GM12891 (cell line): ENCODE results near the gene CTDP1.

Source experiments
- DNase-seq: peaks from one replicate; pipeline ENCODE4 v3.0.0; 2011; ENCODE audit warnings: low spot score; ENCODE audit not compliant: insufficient read length
- FAIRE-seq: peaks from 2 replicates; lab custom pipeline; 2011; peaks lifted over from hg19 to GRCh38; lab: Jason Lieb, UNC
- PAX5 ChIP-seq: IDR thresholded peaks from 2 replicates; pipeline ENCODE4 v1.6.1; 2011; ENCODE audit warnings: low read length, moderate library complexity, mild to moderate bottlenecking; ENCODE audit not compliant: insufficient read depth, severe bottlenecking
- POLR2A ChIP-seq: IDR thresholded peaks from 2 replicates; pipeline ENCODE4 v1.6.1; 2011; ENCODE audit warnings: low read depth, low read length, control low read depth
- POLR2AphosphoS5 ChIP-seq: IDR thresholded peaks from 2 replicates; pipeline ENCODE4 v1.6.1; 2011; ENCODE audit warnings: low read depth, low read length, control low read depth
- POU2F2 ChIP-seq: IDR thresholded peaks from 2 replicates; pipeline ENCODE4 v1.6.1; 2011; ENCODE audit warnings: low read depth, mild to moderate bottlenecking, control low read depth, low read length, moderate library complexity
- SPI1 ChIP-seq: IDR thresholded peaks from 2 replicates; pipeline ENCODE4 v1.6.1; 2011; ENCODE audit warnings: low read depth, low read length, control low read depth
- TAF1 ChIP-seq: IDR thresholded peaks from 2 replicates; pipeline ENCODE4 v1.6.1; 2011; ENCODE audit warnings: low read depth, low read length, control low read depth

Gene CTDP1

DNA sequence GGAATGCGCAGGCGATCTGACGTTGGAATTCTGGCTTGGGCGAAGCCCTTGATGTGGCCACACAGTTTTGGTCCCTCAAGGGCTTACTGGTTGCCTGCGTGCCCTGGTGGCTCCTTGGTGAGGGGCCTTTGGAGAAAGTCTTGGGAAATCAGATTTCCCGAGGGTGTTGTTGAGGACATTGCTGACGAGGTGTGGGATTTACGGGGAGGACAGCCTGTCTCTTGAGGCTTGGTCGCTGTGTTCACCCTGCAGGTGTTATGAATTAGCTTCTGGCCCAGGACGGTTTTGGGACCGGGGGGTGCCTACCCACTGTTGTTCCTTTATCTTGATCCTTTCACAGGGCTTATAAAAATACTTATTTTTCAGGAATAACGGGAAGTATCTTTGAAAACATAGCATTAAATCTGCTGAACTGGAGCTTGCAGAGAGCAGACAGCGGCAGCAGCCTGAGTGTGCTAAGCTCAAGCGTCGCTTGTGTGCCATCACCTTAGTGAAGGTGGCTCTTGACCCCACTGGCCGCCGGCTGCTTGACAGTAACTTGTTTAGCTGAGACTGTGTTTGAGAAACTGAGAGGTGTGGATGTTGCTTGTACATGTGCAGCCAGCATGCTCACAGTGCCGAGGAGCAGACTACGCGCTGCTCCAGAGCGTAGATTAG lies 4.2 kb downstream of the CTDP1 start:
- FAIRE-seq (no peak), DNase-seq (no peak)
- TF ChIP-seq PAX5 (no peak), POLR2AphosphoS5 (no peak), POLR2A (no peak), TAF1 (no peak), POU2F2 (no peak), SPI1 (no peak)

DNA sequence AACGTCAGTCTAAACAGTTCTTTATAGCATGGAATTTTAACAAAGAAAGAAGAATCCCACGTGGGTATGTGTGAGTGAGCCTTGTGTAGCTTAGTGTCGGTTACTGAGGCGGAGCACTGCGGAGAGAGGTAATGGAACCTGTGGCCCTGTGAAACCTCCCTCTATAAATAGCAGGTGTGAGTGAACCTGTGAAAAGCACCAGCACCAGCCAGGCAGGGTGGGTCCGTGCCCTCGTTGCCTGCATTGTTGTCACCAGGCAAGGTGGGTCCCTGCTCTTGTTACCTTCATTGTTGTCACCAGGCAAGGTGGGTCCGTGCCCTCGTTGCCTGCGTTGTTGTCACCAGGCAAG lies 4.7 kb downstream of the CTDP1 start:
- FAIRE-seq (no peak), DNase-seq (no peak)
- TF ChIP-seq TAF1 = no peak
- TF ChIP-seq POLR2AphosphoS5 = no peak
- TF ChIP-seq POU2F2 = no peak
- TF ChIP-seq POLR2A = no peak
- TF ChIP-seq SPI1 = no peak
- no peak for TF ChIP-seq PAX5

DNA sequence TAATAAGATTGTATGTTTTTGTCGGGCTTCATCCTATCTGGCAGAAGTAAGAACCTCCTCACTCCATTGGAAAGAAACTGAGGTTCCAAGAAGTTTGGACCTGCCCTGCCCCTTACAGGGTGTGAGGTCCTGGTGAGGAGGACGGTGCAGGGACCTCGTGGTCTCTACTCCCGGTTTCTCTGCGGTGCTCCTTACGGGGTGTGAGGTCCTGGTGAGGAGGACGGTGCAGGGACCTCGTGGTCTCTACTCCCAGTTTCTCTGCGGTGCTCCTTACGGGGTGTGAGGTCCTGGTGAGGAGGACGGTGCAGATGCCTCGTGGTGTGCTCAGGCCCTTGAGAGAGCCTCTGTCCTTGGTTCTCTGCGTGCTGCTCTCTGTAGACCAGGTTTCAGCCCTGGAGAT lies 5.2 kb downstream of the CTDP1 start:
- DNase-seq = no peak
- TF ChIP-seq POLR2AphosphoS5 = no peak
- TF ChIP-seq PAX5 = no peak
- TF ChIP-seq TAF1 = no peak
- no peak for TF ChIP-seq SPI1
- no peak for TF ChIP-seq POU2F2
- TF ChIP-seq POLR2A = no peak
- FAIRE-seq = peak; percentile 92

DNA sequence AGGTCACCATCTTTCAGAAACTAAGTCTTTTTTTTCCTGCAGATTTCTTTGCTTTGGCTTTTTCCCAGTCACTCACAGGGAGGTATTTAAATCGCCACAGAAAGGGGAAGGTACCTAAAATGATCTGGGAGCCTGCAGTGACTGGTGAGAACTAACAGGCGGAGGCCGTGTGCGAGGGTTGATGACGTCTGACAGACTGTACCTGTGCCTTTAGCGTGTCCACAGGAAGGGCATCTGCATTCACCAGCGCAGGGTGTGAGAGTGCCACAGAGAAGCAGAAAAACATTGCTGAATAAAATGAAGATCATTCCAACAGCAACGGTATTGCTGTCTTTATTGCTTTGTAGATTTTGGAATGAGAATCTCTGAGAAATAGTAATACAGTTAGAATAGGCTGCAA lies 5.7 kb downstream of the CTDP1 start:
- no peak for DNase-seq
- no peak for FAIRE-seq
- TF ChIP-seq POLR2A (no peak), POLR2AphosphoS5 (no peak), PAX5 (no peak), TAF1 (no peak), POU2F2 (no peak), SPI1 (no peak)

DNA sequence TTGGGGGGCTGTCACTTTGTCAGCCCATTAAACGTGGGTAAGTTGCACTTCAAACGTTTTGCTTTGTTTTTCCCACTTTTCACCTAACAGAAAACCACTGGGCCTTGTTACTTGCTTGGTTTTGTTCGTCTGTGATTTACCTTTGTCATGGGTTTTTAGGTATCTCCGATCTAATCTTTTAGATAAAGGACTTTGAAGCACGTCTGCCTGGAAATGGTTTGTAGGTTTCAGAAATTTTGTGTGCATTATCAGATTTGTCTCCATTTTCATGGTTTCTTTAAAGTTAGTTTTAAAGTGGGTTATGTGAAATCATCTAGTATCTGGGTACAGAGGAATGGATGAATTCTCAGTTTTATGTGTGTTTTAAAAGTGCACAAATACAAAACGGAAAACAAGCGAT lies 6.4 kb downstream of the CTDP1 start:
- FAIRE-seq = no peak
- no peak for DNase-seq
- no peak for TF ChIP-seq POLR2AphosphoS5
- TF ChIP-seq POLR2A = no peak
- no peak for TF ChIP-seq PAX5
- no peak for TF ChIP-seq TAF1
- no peak for TF ChIP-seq SPI1
- TF ChIP-seq POU2F2 = no peak

DNA sequence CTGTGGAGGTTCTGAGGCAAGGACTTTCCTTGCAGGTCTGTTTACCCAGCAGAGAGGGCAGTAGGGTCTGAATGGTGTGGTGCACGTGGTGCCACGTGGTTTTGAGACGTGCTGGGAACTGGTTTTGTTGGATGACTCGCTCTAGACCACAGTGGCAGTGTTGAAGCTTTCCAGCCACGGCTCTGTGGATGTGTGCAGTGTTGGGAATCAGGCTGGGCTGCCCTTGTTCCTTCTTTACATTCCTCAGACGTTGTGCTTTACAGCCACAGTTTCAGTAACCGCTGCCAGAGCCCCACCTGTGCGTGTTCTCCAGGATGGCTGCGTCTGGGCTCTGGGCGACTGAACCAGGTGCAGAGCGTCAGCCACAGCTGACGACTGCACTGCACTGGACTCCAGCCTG lies 8.2 kb downstream of the CTDP1 start:
- no peak for FAIRE-seq
- DNase-seq = no peak
- TF ChIP-seq POLR2AphosphoS5 = no peak

DNA sequence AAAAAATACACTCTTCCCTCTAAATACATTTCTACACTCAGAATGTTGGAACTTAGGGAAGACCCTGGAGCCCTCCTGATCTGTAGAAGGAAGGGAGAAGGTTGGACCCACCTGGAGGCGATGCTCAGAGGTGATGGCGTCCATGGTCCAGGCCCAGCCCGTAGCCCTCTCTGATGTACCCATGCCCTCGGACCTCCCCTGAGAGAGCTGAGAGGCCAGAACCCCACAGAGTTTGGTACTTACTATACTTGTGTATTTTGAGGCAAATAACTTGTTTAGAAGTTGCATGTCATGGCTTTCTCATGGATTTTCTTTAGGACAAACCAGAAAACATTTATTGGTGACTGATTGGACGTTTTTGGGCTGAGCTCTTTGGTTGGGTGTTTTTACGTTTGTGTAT lies 10.5 kb downstream of the CTDP1 start:
- FAIRE-seq (no peak), DNase-seq (no peak)
- TF ChIP-seq POLR2A = no peak; the same call in 1 of the 2 replicates

DNA sequence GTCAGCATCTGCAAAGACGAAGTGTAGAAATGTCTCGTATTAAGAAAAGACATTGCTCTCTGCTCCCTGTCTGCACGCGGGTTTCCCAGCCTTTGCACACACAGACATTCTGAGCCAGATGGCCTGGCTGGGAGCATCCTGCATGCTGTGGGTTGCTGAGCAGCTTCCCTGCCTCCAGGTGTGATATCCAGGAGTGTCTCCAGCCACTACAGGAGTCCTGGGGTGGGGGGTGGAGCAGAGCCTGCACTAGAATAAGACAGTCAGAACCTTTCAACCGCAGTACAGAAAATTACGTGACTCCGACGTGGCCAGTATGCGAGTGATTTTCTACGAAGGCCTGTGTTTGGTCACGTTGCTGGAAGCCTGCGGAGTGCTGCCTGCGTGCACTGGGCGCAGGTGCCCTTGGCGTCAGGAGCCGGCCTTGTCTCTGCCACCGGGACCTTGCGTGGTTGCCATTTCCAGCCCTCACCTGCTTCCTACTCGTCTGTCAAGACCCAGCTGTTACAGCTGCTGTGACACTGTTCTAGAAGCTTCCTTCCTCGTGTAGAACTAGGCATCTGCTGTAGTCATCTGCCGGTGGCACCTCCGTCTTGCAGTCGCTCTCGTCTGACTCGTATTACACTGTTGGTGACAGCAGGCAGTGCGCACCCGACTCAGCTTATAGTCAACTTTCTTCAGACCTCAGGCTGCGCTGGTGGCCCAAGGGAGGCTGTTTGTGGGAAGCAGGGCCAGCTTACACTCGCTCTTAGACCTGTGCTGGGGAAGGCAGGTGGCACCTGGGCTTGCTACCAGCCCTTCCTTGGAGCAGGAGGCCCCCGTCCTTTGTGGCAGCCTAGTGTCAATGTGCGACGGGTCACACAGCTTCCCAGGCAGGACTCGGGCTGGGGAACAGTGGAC lies 11.2 kb downstream of the CTDP1 start:
- TF ChIP-seq POLR2AphosphoS5 = no peak
- no peak for TF ChIP-seq SPI1
- TF ChIP-seq TAF1 = no peak
- no peak for TF ChIP-seq POLR2A
- TF ChIP-seq PAX5 = no peak
- no peak for TF ChIP-seq POU2F2
- no peak for DNase-seq
- FAIRE-seq = no peak

DNA sequence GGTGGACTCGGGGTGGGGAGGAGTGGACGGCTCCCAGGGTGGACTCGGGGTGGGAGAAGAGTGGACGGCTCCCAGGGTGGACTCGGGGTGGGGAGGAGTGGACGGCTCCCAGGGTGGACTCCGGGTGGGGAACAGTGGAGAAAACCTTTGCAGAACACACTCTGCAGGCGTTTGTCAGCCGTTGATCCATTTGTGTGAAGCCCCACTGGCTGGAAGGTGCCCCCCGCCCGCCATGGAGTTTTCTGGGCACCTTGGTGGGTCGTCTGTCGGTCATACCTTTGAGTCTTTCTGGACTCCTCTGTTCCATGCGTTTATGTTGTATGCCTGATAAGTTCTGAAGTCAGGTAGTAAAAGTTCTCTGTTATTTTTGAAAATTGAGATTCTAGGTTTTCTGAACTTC lies 12.5 kb downstream of the CTDP1 start:
- no peak for TF ChIP-seq SPI1
- no peak for TF ChIP-seq POU2F2
- TF ChIP-seq POLR2AphosphoS5 = no peak
- TF ChIP-seq PAX5 = no peak
- TF ChIP-seq TAF1 = no peak
- TF ChIP-seq POLR2A = no peak
- FAIRE-seq (no peak), DNase-seq (no peak)

DNA sequence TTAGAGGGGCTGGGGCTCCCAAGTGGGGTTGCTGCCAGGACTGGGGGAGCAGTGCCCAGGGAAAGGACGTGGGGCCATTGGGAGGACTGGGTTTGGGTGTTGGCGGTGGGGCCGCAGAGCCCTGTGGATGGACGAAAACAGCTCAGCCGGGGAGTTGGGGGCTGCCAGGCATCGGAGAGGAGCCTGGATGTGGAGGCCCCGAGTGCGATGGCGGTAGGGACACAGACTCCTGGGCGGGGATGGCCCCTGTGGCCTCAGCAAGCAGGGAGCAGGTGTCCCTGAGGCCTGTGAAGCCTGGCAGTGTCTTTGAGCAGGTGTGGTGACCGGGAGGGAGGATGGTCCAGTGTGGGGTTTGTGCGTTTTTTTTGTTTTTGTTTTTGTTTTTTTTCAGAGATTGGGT lies 13.3 kb downstream of the CTDP1 start:
- TF ChIP-seq POU2F2 = no peak
- TF ChIP-seq POLR2A = no peak
- TF ChIP-seq SPI1 = no peak
- no peak for TF ChIP-seq POLR2AphosphoS5
- TF ChIP-seq PAX5 = no peak
- DNase-seq = no peak
- no peak for FAIRE-seq
